K562 (cell line): ENCODE results near the gene TLNRD1. TPM values are rescaled to one million over a fixed set of nuclear protein-coding genes. Genes with fewer than 3 reads are reported as not detected.

ENCODE experiments used
- ATAC-seq: fragments of 200-7000 bp; cut with Tn5 transposase; 3 replicates; pipeline ENCODE4 v1.9.1; 2020; ENCODE audit warnings: moderate library complexity
- BruUV-seq: library from RNA; stranded (reverse); fragments of 400-500 nt; replicated peaks from 2 replicates; lab custom pipeline; 2021; lab: Mats Ljungman, UMichigan
- CTCF ChIA-PET: fragments of 300-600 bp; formaldehyde crosslinking; extraction: SDS; loops from one replicate; lab custom pipeline; 2021; ENCODE audit warnings: low intra/inter-chr PET ratio; lab: Yijun Ruan, JAX
- POLR2A ChIA-PET: fragments of 300-600, 350-650 bp; sonication (Branson Sonifier 250); formaldehyde crosslinking; extraction: SDS; loops from one replicate; lab custom pipeline; 2021; ENCODE audit warnings: antibody characterized with exemption, inconsistent platforms; lab: Yijun Ruan, JAX
- DNase-seq, 4 experiments: peaks; one replicate each; pipeline versions ENCODE4 v3.0.0 to v3.0.0-alpha.2; 2011 to 2018; ENCODE audit warnings: low spot score in 3 of 4, mixed read lengths in 3 of 4; ENCODE audit errors: extremely low read depth in 1 of 4
- FAIRE-seq: peaks from 2 replicates; lab custom pipeline; 2011; peaks lifted over from hg19 to GRCh38; lab: Jason Lieb, UNC
- H2AFZ ChIP-seq: 2 replicates; pipeline ENCODE4 v1.6.0; 2011; ENCODE audit warnings: low read depth, low read length, control low read depth, inconsistent platforms
- H3K27ac ChIP-seq: fragments of 200-600 bp; 3 replicates; pipeline ENCODE4 v1.8.0; 2011; ENCODE audit warnings: low read depth, mild to moderate bottlenecking, control low read depth, inconsistent platforms, low read length, moderate library complexity, mixed read lengths; ENCODE audit errors: extremely low read depth
- H3K27me3 ChIP-seq, 2 experiments: fragments of 300-600 bp in 1 of 2; 2 replicates in 1 of 2; 3 replicates in 1 of 2; pipeline versions ENCODE4 v1.6.0 to v1.8.0; 2011; ENCODE audit warnings: inconsistent platforms in 2 of 2, low read length in 2 of 2, mild to moderate bottlenecking in 1 of 2, mixed read lengths in 1 of 2, moderate library complexity in 1 of 2; ENCODE audit not compliant: control insufficient read depth in 2 of 2, insufficient read depth in 2 of 2
- H3K36me3 ChIP-seq: fragments of 300-600 bp; 3 replicates; pipeline ENCODE4 v1.8.0; 2011; ENCODE audit warnings: mild to moderate bottlenecking, low read length, inconsistent platforms; ENCODE audit not compliant: control insufficient read depth, insufficient read depth
- H3K4me1 ChIP-seq, 2 experiments: fragments of 200-600 bp in 1 of 2; replicated peaks in 1 of 2; 2 replicates in 1 of 2; 3 replicates in 1 of 2; pipeline versions ENCODE4 v1.5.1 to v1.8.0; 2011; ENCODE audit warnings: inconsistent platforms in 2 of 2, low read length in 2 of 2, mild to moderate bottlenecking in 1 of 2, mixed read lengths in 1 of 2, moderate library complexity in 1 of 2; ENCODE audit not compliant: control insufficient read depth in 2 of 2, insufficient read depth in 2 of 2
- H3K4me2 ChIP-seq: 2 replicates; pipeline ENCODE4 v1.6.1; 2011; ENCODE audit warnings: low read length, control low read depth, inconsistent platforms, mixed read lengths; ENCODE audit not compliant: insufficient read depth
- H3K4me3 ChIP-seq: fragments of 200-600 bp; sonication (generic), shearing (Covaris generic); 2 replicates; pipeline ENCODE4 v1.5.1; 2016; ENCODE audit warnings: control low read depth, inconsistent platforms
- H3K79me2 ChIP-seq: fragments of 200-600 bp; 3 replicates; pipeline ENCODE4 v1.8.0; 2011; ENCODE audit warnings: low read length, inconsistent platforms; ENCODE audit not compliant: control insufficient read depth, insufficient read depth
- H3K9ac ChIP-seq, 2 experiments: 2 replicates each; pipeline versions ENCODE4 v1.6.0 to v1.6.1; 2011; ENCODE audit warnings: low read depth in 2 of 2, low read length in 2 of 2, control low read depth in 1 of 2, inconsistent platforms in 1 of 2, mild to moderate bottlenecking in 1 of 2, mixed read lengths in 1 of 2; ENCODE audit not compliant: insufficient read depth in 1 of 2
- H3K9me1 ChIP-seq: one replicate; pipeline ENCODE4 v1.6.0; 2011; ENCODE audit warnings: inconsistent platforms, mild to moderate bottlenecking, low read length, moderate library complexity; ENCODE audit not compliant: control insufficient read depth, insufficient read depth
- H3K9me3 ChIP-seq: replicated peaks from 2 replicates; pipeline ENCODE4 v1.5.1; 2011; ENCODE audit warnings: low read depth, low read length, inconsistent platforms; ENCODE audit not compliant: control insufficient read depth, insufficient read depth
- H4K20me1 ChIP-seq: replicated peaks from 2 replicates; pipeline ENCODE4 v1.6.1; 2011; ENCODE audit warnings: low read length, inconsistent platforms, mixed read lengths; ENCODE audit not compliant: control insufficient read depth, insufficient read depth
- BACH1 ChIP-seq: fragments of 200-800 bp; sonication (Bioruptor generic); IDR thresholded peaks from 2 replicates; pipeline ENCODE4 v1.6.1; 2016; ENCODE audit warnings: missing genetic modification characterization, missing compliant biosample characterization
- CBX8 ChIP-seq: fragments of 200-600 bp; sonication (generic); IDR thresholded peaks from 2 replicates; pipeline ENCODE4 v1.6.1; 2012; ENCODE audit warnings: borderline replicate concordance, mixed run types, low read depth, mild to moderate bottlenecking, moderate library complexity, mixed read lengths, low read length, control low read depth, inconsistent platforms; ENCODE audit not compliant: poor library complexity, severe bottlenecking; ENCODE audit errors: extremely low read depth
- CREB3L1 ChIP-seq: fragments of 450-650 bp; IDR thresholded peaks from 2 replicates; pipeline ENCODE4 v1.6.1; 2014; ENCODE audit warnings: low read depth, mild to moderate bottlenecking, moderate library complexity, borderline replicate concordance
- NCOA2 ChIP-seq, 2 experiments: fragments of 450-650 bp; IDR thresholded peaks; 2 replicates each; pipeline ENCODE4 v1.6.1; 2018; ENCODE audit warnings: mild to moderate bottlenecking in 2 of 2, moderate library complexity in 1 of 2; ENCODE audit not compliant: partially characterized antibody in 2 of 2
- NONO ChIP-seq, 2 experiments: fragments of 200-400 bp in 1 of 2; fragments of 450-650 bp in 1 of 2; formaldehyde crosslinking in 1 of 2; IDR thresholded peaks; 2 replicates each; pipeline ENCODE4 v1.6.1; 2017; ENCODE audit warnings: low read depth in 2 of 2, mild to moderate bottlenecking in 2 of 2, moderate library complexity in 2 of 2, low read length in 1 of 2
- PTRF ChIP-seq: fragments of 450-650 bp; IDR thresholded peaks from 2 replicates; pipeline ENCODE4 v1.6.1; 2016; ENCODE audit warnings: mild to moderate bottlenecking, missing genetic modification characterization, missing compliant biosample characterization
- SMARCA5 ChIP-seq: fragments of 450-650 bp; IDR thresholded peaks from 2 replicates; pipeline ENCODE4 v1.6.1; 2016
- TAF15 ChIP-seq: fragments of 200-400 bp; formaldehyde crosslinking; IDR thresholded peaks from 2 replicates; pipeline ENCODE4 v1.6.1; 2017; ENCODE audit warnings: mild to moderate bottlenecking, low read depth, low read length, moderate library complexity
- THRA ChIP-seq: fragments of 450-650 bp; IDR thresholded peaks from 2 replicates; pipeline ENCODE4 v1.6.1; 2017; ENCODE audit warnings: mild to moderate bottlenecking, moderate library complexity
- U2AF1 ChIP-seq: fragments of 200-400 bp; formaldehyde crosslinking; optimal IDR thresholded peaks from 2 replicates; pipeline ENCODE3; 2017; ENCODE audit warnings: mild to moderate bottlenecking, low read depth, low read length, moderate library complexity
- WGBS: fragments of 100-300 bp; shearing (Covaris generic); methylation state at CpG from one replicate; pipeline ENCODE4 v1.1.6; 2016; ENCODE audit warnings: low coverage, mixed read lengths; ENCODE audit not compliant: insufficient coverage; ENCODE audit errors: missing lambda C conversion rate; 5-methylcytosine and 5-hydroxymethylcytosine counted together
- in situ Hi-C: fragments of 300-500 bp; cut with MboI; formaldehyde crosslinking; loops from 4 replicates; pipeline ENCODE4 v1.15.0; 2018; ENCODE audit warnings: inconsistent platforms, mixed read lengths
- intact Hi-C: fragments of 100-400 bp; cut with micrococcal nuclease; formaldehyde crosslinking; loops from 2 replicates; pipeline ENCODE4 v1.14.2; 2022
- polyA plus RNA-seq, 8 experiments: library from polyadenylated mRNA; depleted of rRNA in 4 of 8; stranded (reverse) in 5 of 8; unstranded in 3 of 8; fragments of >200 nt; fragmentation: Nextera tagmentation in 2 of 8; fragmentation: Illumina TruSeq in 1 of 8; extraction: Ambion mirVana in 2 of 8; extraction: Trizol in 1 of 8; gene quantifications; 2 replicates each; pipeline versions ENCODE4 v1.2.1 to v1.2.3, GENCODE V29; 2011 to 2014; ENCODE audit warnings: inconsistent platforms in 1 of 8, missing spikeins in 1 of 8
- total RNA-seq, 7 experiments: library from RNA; depleted of rRNA in 6 of 7; stranded (reverse); fragments of >200 nt in 6 of 7; fragmentation: Illumina TruSeq in 2 of 7; extraction: Trizol in 2 of 7; gene quantifications; 2 replicates each; pipeline versions ENCODE4 v1.2.1 to v1.2.3, GENCODE V29; 2011 to 2021; ENCODE audit warnings: low replicate concordance in 1 of 7

TLNRD1 gene
- total and polyA plus RNA-seq, 9 of the 15 experiments (the other 6 are each of a cell fraction or from before 2014, with no cell fraction given), result 1.1 to 33.1 (median 5.7) TPM

GRCh38 chr15:81008312-81008711 is 7.6 kb downstream of the TLNRD1 start:
- TF ChIP-seq CREB3L1, result no peak
- TF ChIP-seq THRA, result no peak
- TF ChIP-seq SMARCA5, result no peak
- no peak for TF ChIP-seq U2AF1
- TF ChIP-seq NCOA2 (IDR thresholded peaks at IDR 0.05; ENCODE audit: partially characterized antibody in 2 of 2), result no peak
- TF ChIP-seq BACH1 (tag), result no peak
- no peak for TF ChIP-seq PTRF (tag)
- no peak for TF ChIP-seq NONO (IDR thresholded peaks at IDR 0.05; ENCODE audit: low read depth in 2 of 2, low read length in 1 of 2)
- TF ChIP-seq TAF15, result no peak
- no peak for TF ChIP-seq CBX8
- ChIA-PET POLR2A (interaction anchor here (0.7 to 1.6 kb wide), 5 partner anchors 10 to 268 kb away, joined by 3 to 5 read pairs (median 4); no protein-coding TSS in a partner anchor), CTCF (no interaction called here)
- no peak overlapping the region for H3K27ac ChIP-seq
- H3K4me2 ChIP-seq, result no peak overlapping the region
- H3K4me3 ChIP-seq, result no peak overlapping the region
- H3K27me3 ChIP-seq, result no peaks in the 10 kb centered on the region
- no peak for FAIRE-seq
- no peaks in the 10 kb centered on the region; a peak in 1 of 5 replicates for H3K4me1 ChIP-seq
- no peak for ATAC-seq
- in situ Hi-C loops, result no loop called here
- 37% methylated on average over 2 of the region's 2 CpGs for WGBS
- intact Hi-C loops, result no loop called here
- no peaks in the 10 kb centered on the region for H4K20me1 ChIP-seq
- H3K79me2 ChIP-seq, result peaks cover 7% of the 10 kb centered on the region; the same call in 2 of the 3 replicates
- no peak overlapping the region for H2AFZ ChIP-seq
- no peak for DNase-seq
- H3K9ac ChIP-seq, result no peak overlapping the region
- BruUV-seq, result no TSS peak
- peaks cover 6% of the 10 kb centered on the region; the same call in 1 of the 3 replicates for H3K36me3 ChIP-seq
- H3K9me3 ChIP-seq, result no peaks in the 10 kb centered on the region
- no peaks in the 10 kb centered on the region for H3K9me1 ChIP-seq
